ENCODE measurements around the gene IL1RAPL1.

DNA sequence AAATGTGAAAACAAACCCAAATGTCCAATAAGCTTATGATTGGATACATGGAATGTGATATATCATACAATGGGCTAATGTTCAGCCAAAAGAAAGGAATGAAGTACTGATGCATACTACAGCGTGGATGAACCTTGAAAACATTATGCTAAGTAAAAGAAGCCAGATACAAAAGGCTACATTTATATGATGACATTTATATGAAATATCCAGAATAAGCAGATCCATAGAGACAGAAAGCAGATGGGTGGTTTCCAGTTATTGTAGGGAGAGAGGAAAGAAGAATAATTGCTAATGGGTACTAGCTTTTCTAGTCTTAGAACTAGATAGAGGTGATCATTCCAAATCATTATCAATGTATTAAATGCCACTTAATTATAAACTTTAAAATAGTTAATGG is 801.3 kb downstream of the IL1RAPL1 start:
- TF ChIP-seq CTCF (IDR thresholded peaks at IDR 0.05; ENCODE audit: extremely low read depth in 1 of 2, insufficient read depth in 1 of 2, low read depth in 1 of 2, low read length in 2 of 2) (no peak), EZH2 (IDR thresholded peaks at IDR 0.05; ENCODE audit: borderline replicate concordance, low read depth, low read length, severe bottlenecking) (no peak), FOS (IDR thresholded peaks at IDR 0.05; ENCODE audit: borderline replicate concordance, insufficient read depth, low read length) (no peak), POLR2A (IDR thresholded peaks at IDR 0.05; ENCODE audit: low read depth, low read length) (no peak)

Measured in endothelial cell of umbilical vein (primary cell).